H1 (cell line): ENCODE results near the gene SLC25A5. TPM values are rescaled to one million over a fixed set of nuclear protein-coding genes. Genes with fewer than 3 reads are reported as not detected.

ENCODE experiments used
- CHD1 ChIP-seq: IDR thresholded peaks from 2 replicates; pipeline ENCODE4 v1.6.1; 2012; ENCODE audit warnings: low read depth, low read length, improper control_type of control experiment
- CTCF ChIP-seq, 3 experiments: IDR thresholded peaks; 1 replicate in 2 of 3; 2 replicates in 1 of 3; pipeline versions ENCODE4 v1.5.1 to v1.6.1; 2011; ENCODE audit warnings: low read length in 3 of 3, mild to moderate bottlenecking in 3 of 3, inconsistent platforms in 2 of 3, low read depth in 1 of 3, moderate library complexity in 1 of 3; ENCODE audit not compliant: insufficient read depth in 1 of 3; ENCODE audit errors: control extremely low read depth in 1 of 3
- HDAC2 ChIP-seq, 2 experiments: fragments of 300-600 bp in 1 of 2; sonication (generic) in 1 of 2; IDR thresholded peaks; 2 replicates each; pipeline ENCODE4 v1.6.1; 2011 to 2012; ENCODE audit warnings: low read depth in 2 of 2, low read length in 2 of 2, mild to moderate bottlenecking in 2 of 2, moderate library complexity in 2 of 2, borderline replicate concordance in 1 of 2, inconsistent platforms in 1 of 2
- HDAC6 ChIP-seq: IDR thresholded peaks from one replicate; pipeline ENCODE4 v1.7.1; 2012; ENCODE audit warnings: low read depth, mild to moderate bottlenecking, inconsistent platforms, low read length, moderate library complexity
- KDM4A ChIP-seq: IDR thresholded peaks from one replicate; pipeline ENCODE4 v1.7.1; 2012; ENCODE audit warnings: low read depth, mild to moderate bottlenecking, moderate library complexity, low read length, inconsistent platforms; ENCODE audit not compliant: severe bottlenecking
- POU5F1 ChIP-seq: IDR thresholded peaks from 2 replicates; pipeline ENCODE4 v1.6.1; 2011; ENCODE audit warnings: low read depth, mild to moderate bottlenecking, low read length, moderate library complexity
- RAD21 ChIP-seq, 2 experiments: IDR thresholded peaks in 1 of 2; conservative IDR thresholded peaks in 1 of 2; 2 replicates each; pipeline ENCODE4 v1.6.1; 2011; ENCODE audit warnings: low read depth in 2 of 2, low read length in 2 of 2, improper control_type of control experiment in 1 of 2, inconsistent platforms in 1 of 2, mild to moderate bottlenecking in 1 of 2, moderate library complexity in 1 of 2
- RXRA ChIP-seq: IDR thresholded peaks from 2 replicates; pipeline ENCODE4 v1.6.1; 2011; ENCODE audit warnings: low read depth, mild to moderate bottlenecking, low read length, moderate library complexity; ENCODE audit not compliant: insufficient read depth
- SUZ12 ChIP-seq: fragments of 200-600 bp; sonication (generic); IDR thresholded peaks from 2 replicates; pipeline ENCODE4 v1.6.1; 2012; ENCODE audit warnings: mild to moderate bottlenecking, inconsistent platforms, low read length, moderate library complexity, mixed read lengths
- polyA plus RNA-seq, 7 experiments: library from polyadenylated mRNA; depleted of rRNA in 3 of 7; stranded (reverse) in 5 of 7; unstranded in 2 of 7; fragments of >200 nt in 5 of 7; fragments of 200-250 nt in 2 of 7; gene quantifications; 1 replicate in 5 of 7; 2 replicates in 1 of 7; 4 replicates in 1 of 7; pipeline versions ENCODE4 v1.2.1 to v1.2.3, GENCODE V29; 2011 to 2013; ENCODE audit warnings: missing spikeins in 2 of 7, mixed read lengths in 2 of 7
- total RNA-seq: library from RNA; stranded (reverse); fragmentation: NEBNext Ultra II Directional; extraction: Animal tissue kit (Norgen Biotek cat#: 25700); gene quantifications from 2 replicates; pipeline ENCODE4 v1.2.1, GENCODE V29; 2021

Gene SLC25A5
- total and polyA plus RNA-seq, 2 of the 8 experiments (the other 6 are each of a cell fraction or from before 2014, with no cell fraction given), result 512 to 727 TPM

GRCh38 chrX:119489212-119490074 is 21.2 kb downstream of the SLC25A5 start (continued):
- TF ChIP-seq CTCF (IDR thresholded peaks at IDR 0.05; ENCODE audit: control extremely low read depth in 1 of 3, insufficient read depth in 1 of 3, low read depth in 1 of 3, low read length in 3 of 3) (no peak), CHD1 (no peak), KDM4A (no peak), RAD21 (IDR thresholded peaks at IDR 0.05 in 1 of 2, conservative IDR thresholded peaks at IDR 0.05 in 1 of 2; ENCODE audit: low read depth in 2 of 2, low read length in 2 of 2) (no peak), HDAC2 (IDR thresholded peaks at IDR 0.05; ENCODE audit: borderline replicate concordance in 1 of 2, low read depth in 2 of 2, low read length in 2 of 2) (no peak), RXRA (no peak), POU5F1 (no peak), SUZ12 (no peak), HDAC6 (no peak)
